WTC11 (cell line): Measurements from ENCODE around the gene KCNT2. TPM values are rescaled to one million over a fixed set of nuclear protein-coding genes. Genes with fewer than 3 reads are reported as not detected.
A peak's percentile ranks its signal among the peaks of the same experiment; 100 is the strongest.

Experiments
- ATAC-seq: fragments of 200-7000 bp; cut with Tn5 transposase; 2 replicates; pipeline ENCODE4 v1.10.0; 2021; ENCODE audit warnings: mild to moderate bottlenecking, moderate library complexity
- CTCF ChIA-PET: fragments of 300-600 bp; sonication (Branson Sonifier 250); formaldehyde crosslinking; loops from one replicate; lab custom pipeline; 2021; ENCODE audit warnings: antibody characterized with exemption; lab: Charles Lee
- POLR2A ChIA-PET: fragments of 350-600 bp; sonication (Branson Sonifier 250); formaldehyde crosslinking; loops from one replicate; lab custom pipeline; 2021; ENCODE audit warnings: antibody characterized with exemption; lab: Charles Lee
- DNase-seq: peaks from one replicate; pipeline ENCODE4 v3.0.0; 2021; ENCODE audit warnings: low spot score
- H3K27ac Mint-ChIP-seq: 2 replicates; pipeline ENCODE4 v1.8.0; 2021; ENCODE audit warnings: mixed read lengths
- H3K27me3 Mint-ChIP-seq: 2 replicates; pipeline ENCODE4 v1.8.0; 2021; ENCODE audit warnings: low read depth, mild to moderate bottlenecking, moderate library complexity, mixed read lengths
- H3K36me3 Mint-ChIP-seq: 2 replicates; pipeline ENCODE4 v1.8.0; 2021; ENCODE audit warnings: mixed read lengths
- H3K4me1 Mint-ChIP-seq: 2 replicates; pipeline ENCODE4 v1.8.0; 2022; ENCODE audit warnings: mixed read lengths
- H3K4me3 Mint-ChIP-seq: 2 replicates; pipeline ENCODE4 v1.8.0; 2021; ENCODE audit warnings: mild to moderate bottlenecking, moderate library complexity, mixed read lengths
- H3K9me3 Mint-ChIP-seq: 2 replicates; pipeline ENCODE4 v1.8.0; 2021; ENCODE audit warnings: mixed read lengths
- AFF4 ChIP-seq: sonication (generic); formaldehyde crosslinking; IDR thresholded peaks from 2 replicates; pipeline ENCODE4 v1.8.1; 2023; ENCODE audit warnings: mild to moderate bottlenecking, missing genetic modification reagents, borderline replicate concordance
- CREB1 ChIP-seq: sonication (generic); formaldehyde crosslinking; IDR thresholded peaks from 2 replicates; pipeline ENCODE4 v1.8.0; 2023; ENCODE audit warnings: mild to moderate bottlenecking, missing genetic modification reagents
- CREM ChIP-seq: sonication (generic); formaldehyde crosslinking; IDR thresholded peaks from 2 replicates; pipeline ENCODE4 v1.8.1; 2022; ENCODE audit warnings: mild to moderate bottlenecking, missing genetic modification reagents, moderate library complexity
- E2F1 ChIP-seq: sonication (generic); formaldehyde crosslinking; IDR thresholded peaks from 2 replicates; pipeline ENCODE4 v1.8.0; 2022; ENCODE audit warnings: mild to moderate bottlenecking, missing genetic modification reagents
- E2F5 ChIP-seq: sonication (generic); formaldehyde crosslinking; IDR thresholded peaks from 2 replicates; pipeline ENCODE4 v1.8.1; 2022; ENCODE audit warnings: mild to moderate bottlenecking, moderate library complexity, missing genetic modification reagents
- FOXJ3 ChIP-seq: sonication (generic); formaldehyde crosslinking; IDR thresholded peaks from 2 replicates; pipeline ENCODE4 v1.9.0; 2021; ENCODE audit warnings: missing genetic modification reagents, mild to moderate bottlenecking, borderline replicate concordance
- FOXK1 ChIP-seq: sonication (generic); formaldehyde crosslinking; IDR thresholded peaks from 2 replicates; pipeline ENCODE4 v1.8.0; 2022; ENCODE audit warnings: mild to moderate bottlenecking, moderate library complexity, missing genetic modification reagents
- GABPB1 ChIP-seq: sonication (generic); formaldehyde crosslinking; IDR thresholded peaks from 2 replicates; pipeline ENCODE4 v1.8.1; 2023; ENCODE audit warnings: mild to moderate bottlenecking, missing genetic modification reagents
- PRDM15 ChIP-seq: sonication (generic); formaldehyde crosslinking; IDR thresholded peaks from 2 replicates; pipeline ENCODE4 v1.8.0; 2022; ENCODE audit warnings: missing genetic modification reagents
- TCF7 ChIP-seq: sonication (generic); formaldehyde crosslinking; IDR thresholded peaks from 2 replicates; pipeline ENCODE4 v1.8.0; 2022; ENCODE audit warnings: mild to moderate bottlenecking, low read depth, missing genetic modification reagents, moderate library complexity
- USF1 ChIP-seq: sonication (generic); formaldehyde crosslinking; IDR thresholded peaks from 2 replicates; pipeline ENCODE4 v1.8.0; 2022; ENCODE audit warnings: mild to moderate bottlenecking, missing genetic modification reagents
- ZNF121 ChIP-seq: sonication (generic); formaldehyde crosslinking; IDR thresholded peaks from 2 replicates; pipeline ENCODE4 v1.8.0; 2023; ENCODE audit warnings: missing genetic modification reagents
- ZNF219 ChIP-seq: sonication (generic); formaldehyde crosslinking; IDR thresholded peaks from 2 replicates; pipeline ENCODE4 v1.8.0; 2023; ENCODE audit warnings: missing genetic modification reagents, mild to moderate bottlenecking, borderline replicate concordance
- ZNF232 ChIP-seq: sonication (generic); formaldehyde crosslinking; IDR thresholded peaks from 2 replicates; pipeline ENCODE4 v1.8.0; 2022; ENCODE audit warnings: mild to moderate bottlenecking, missing genetic modification reagents
- ZNF512 ChIP-seq: sonication (generic); formaldehyde crosslinking; IDR thresholded peaks from 2 replicates; pipeline ENCODE4 v1.8.1; 2022; ENCODE audit warnings: missing genetic modification reagents, borderline replicate concordance
- ZNF532 ChIP-seq: fragments of 250-450 bp; sonication (Bioruptor Pico); IDR thresholded peaks from 2 replicates; pipeline ENCODE4 v1.9.0; 2021; ENCODE audit warnings: mild to moderate bottlenecking, borderline replicate concordance
- total RNA-seq: library from RNA; stranded (reverse); gene quantifications from 3 replicates; pipeline ENCODE4 v1.2.3, GENCODE V29; 2021

The KCNT2 gene
- total RNA-seq, 1 experiment from 2014 or later, result 11.6 TPM

- no peak for TF ChIP-seq PRDM15 (CRISPR knock-in tag)
- TF ChIP-seq GABPB1 (CRISPR knock-in tag), result peak; percentile 53; the same call in 1 of the 2 replicates
Measured at GRCh38 chr1:196400478-196401451, 207.5 kb downstream of the KCNT2 start.

GRCh38 chr1:196399713-196400112 lies 208.5 kb downstream of the KCNT2 start:
- ATAC-seq (peak; percentile 44), DNase-seq (no peak)
- Mint-ChIP-seq H3K4me1 (peaks cover 23% of the 10 kb centered on the region), H3K9me3 (no peaks in the 10 kb centered on the region), H3K36me3 (no peaks in the 10 kb centered on the region), H3K4me3 (no peak overlapping the region), H3K27ac (no peak overlapping the region), H3K27me3 (no peaks in the 10 kb centered on the region)
- CTCF ChIA-PET, result no interaction called here
- POLR2A ChIA-PET, result no interaction called here
- no peak for TF ChIP-seq AFF4 (CRISPR knock-in tag)
- TF ChIP-seq TCF7 (CRISPR knock-in tag), result no peak
- no peak for TF ChIP-seq FOXK1
- no peak for TF ChIP-seq E2F1 (CRISPR knock-in tag)
- TF ChIP-seq ZNF512, result no peak
- TF ChIP-seq E2F5 (CRISPR knock-in tag), result no peak
- no peak for TF ChIP-seq ZNF121
- TF ChIP-seq USF1 (CRISPR knock-in tag), result no peak
- TF ChIP-seq ZNF532 (CRISPR knock-in tag), result no peak
- TF ChIP-seq FOXJ3, result no peak
- no peak for TF ChIP-seq ZNF232 (CRISPR knock-in tag)
- TF ChIP-seq ZNF219, result no peak
- TF ChIP-seq CREB1 (CRISPR knock-in tag), result no peak
- no peak for TF ChIP-seq CREM (CRISPR knock-in tag)

More at GRCh38 chr1:196400478-196401451, 207.5 kb downstream of the KCNT2 start:
- H3K4me1 Mint-ChIP-seq, result peaks cover 23% of the 10 kb centered on the region
- no peak for DNase-seq
- H3K27ac Mint-ChIP-seq, result peak overlapping the region; percentile 81
- H3K27me3 Mint-ChIP-seq, result no peaks in the 10 kb centered on the region
- H3K9me3 Mint-ChIP-seq, result no peaks in the 10 kb centered on the region
- ChIA-PET POLR2A (no interaction called here), CTCF (no interaction called here)
- H3K4me3 Mint-ChIP-seq, result no peak overlapping the region
- H3K36me3 Mint-ChIP-seq, result no peaks in the 10 kb centered on the region
- no peak for ATAC-seq
